Neural progenitor cell (in vitro differentiated cells): ENCODE measurements around the gene IL36G.

Source experiments
- CTCF ChIP-seq: fragments of 200-600 bp; sonication (generic); IDR thresholded peaks from 2 replicates; pipeline ENCODE4 v1.5.1; 2017; ENCODE audit warnings: antibody characterized with exemption, mild to moderate bottlenecking
- EZH2 ChIP-seq: fragments of 200-600 bp; sonication (generic); IDR thresholded peaks from 2 replicates; pipeline ENCODE4 v1.6.1; 2017; ENCODE audit warnings: antibody characterized with exemption, mild to moderate bottlenecking, moderate library complexity

GRCh38 chr2:113024764-113025163, 47.0 kb downstream of the IL36G start:
- no peak for TF ChIP-seq CTCF
- no peak for TF ChIP-seq EZH2
